Natural killer cell (primary cell): ENCODE results near the gene LTA. TPM values are rescaled to one million over a fixed set of nuclear protein-coding genes. Genes with fewer than 3 reads are reported as not detected.
A peak's percentile ranks its signal among the peaks of the same experiment; 100 is the strongest.

Experiments
- ATAC-seq, 3 donors: fragments of 150-1000 bp in 2 of 3; fragments of 200-7000 bp in 1 of 3; cut with Tn5 transposase; 1 replicate in 1 of 3; 2 replicates in 2 of 3; pipeline ENCODE4 v1.10.0; 2021; ENCODE audit warnings: mild to moderate bottlenecking in 2 of 3, moderate library complexity in 2 of 3
- DNase-seq, 2 donors: peaks; one replicate each; pipeline versions ENCODE4 v3.0.0 to v3.0.0-alpha.2; 2013 to 2021; ENCODE audit warnings: mixed read lengths in 1 of 2
- H3K27ac ChIP-seq: one replicate; pipeline ENCODE4 v1.5.1; 2013; ENCODE audit warnings: mild to moderate bottlenecking, low read length
- H3K27me3 ChIP-seq: one replicate; pipeline ENCODE4 v1.6.1; 2013; ENCODE audit warnings: low read length; ENCODE audit not compliant: control insufficient read depth, insufficient read depth
- H3K36me3 ChIP-seq: one replicate; pipeline ENCODE4 v1.6.1; 2013; ENCODE audit warnings: low read length; ENCODE audit not compliant: control insufficient read depth, insufficient read depth
- H3K4me1 ChIP-seq: one replicate; pipeline ENCODE4 v1.6.1; 2013; ENCODE audit warnings: low read length; ENCODE audit not compliant: control insufficient read depth, insufficient read depth
- H3K4me3 ChIP-seq: one replicate; pipeline ENCODE4 v1.5.1; 2013; ENCODE audit warnings: low read length
- H3K9me3 ChIP-seq: one replicate; pipeline ENCODE4 v1.6.1; 2013; ENCODE audit warnings: low read length; ENCODE audit not compliant: control insufficient read depth, insufficient read depth
- H3K27ac Mint-ChIP-seq, 2 donors: one replicate each; pipeline ENCODE4 v1.8.0; 2022; ENCODE audit warnings: mild to moderate bottlenecking in 2 of 2, mixed read lengths in 2 of 2, moderate library complexity in 1 of 2
- H3K27me3 Mint-ChIP-seq, 2 donors: one replicate each; pipeline ENCODE4 v1.8.0; 2022; ENCODE audit warnings: low read depth in 2 of 2, mixed read lengths in 2 of 2
- H3K36me3 Mint-ChIP-seq: one replicate; pipeline ENCODE4 v1.8.0; 2022; ENCODE audit warnings: mixed read lengths
- H3K4me1 Mint-ChIP-seq, 2 donors: one replicate each; pipeline ENCODE4 v1.8.0; 2022; ENCODE audit warnings: mixed read lengths in 2 of 2
- H3K4me3 Mint-ChIP-seq: one replicate; pipeline ENCODE4 v1.8.0; 2022; ENCODE audit warnings: mild to moderate bottlenecking, moderate library complexity, mixed read lengths
- H3K9me3 Mint-ChIP-seq, 2 donors: one replicate each; pipeline ENCODE4 v1.8.0; 2022; ENCODE audit warnings: mixed read lengths in 2 of 2
- CTCF ChIP-seq: fragments of 200-600 bp; IDR thresholded peaks from one replicate; pipeline ENCODE4 v1.8.0; 2022; ENCODE audit warnings: antibody characterized with exemption
- WGBS: methylation state at CpG from one replicate; pipeline ENCODE4 v1.1.7; 2013; ENCODE audit warnings: missing lambda C conversion rate; ENCODE audit not compliant: insufficient coverage; 5-methylcytosine and 5-hydroxymethylcytosine counted together
- intact Hi-C: fragments of 100-400 bp; cut with micrococcal nuclease; formaldehyde crosslinking; loops from one replicate; pipeline ENCODE4 v1.14.2; 2022
- total RNA-seq, 4 donors: library from RNA; stranded (reverse); fragments of 120-200 nt in 1 of 4; gene quantifications; one replicate each; pipeline versions ENCODE4 v1.2.3 to v1.2.4, GENCODE V29; 2013 to 2022

Gene LTA
- total RNA-seq, 3 donors from 2014 or later (not counting 1 experiment from before 2014, with no cell fraction given), result 7.6 to 13.1 (median 8.7) TPM

- WGBS, result 46% methylated on average over 6 of the region's 8 CpGs
- H3K27me3 Mint-ChIP-seq, result no peaks in the 10 kb centered on the region
Observed at GRCh38 chr6:31575952-31576685, 4.0 kb downstream of the LTA start.

GRCh38 chr6:31576897-31577578 is 4.9 kb downstream of the LTA start:
- Mint-ChIP-seq H3K27ac (peak overlapping the region; percentile 95 to 99), H3K36me3 (no peaks in the 10 kb centered on the region), H3K27me3 (no peaks in the 10 kb centered on the region), H3K4me1 (peaks cover 85 to 95% of the 10 kb centered on the region in 2 donors), H3K9me3 (no peaks in the 10 kb centered on the region), H3K4me3 (peak overlapping the region; percentile 84)
- 47% methylated on average over 18 of the region's 19 CpGs for WGBS
- no peak for TF ChIP-seq CTCF
- Histone ChIP-seq H3K4me3 (peak overlapping the region; percentile 42), H3K27ac (peak overlapping the region; percentile 94), H3K4me1 (peaks cover 89% of the 10 kb centered on the region), H3K27me3 (no peaks in the 10 kb centered on the region), H3K36me3 (peaks cover 10% of the 10 kb centered on the region), H3K9me3 (no peaks in the 10 kb centered on the region)
- DNase-seq (peak in 1 of 2 donors; percentile 75), ATAC-seq (peak; percentile 11 to 38 (median 36))
- intact Hi-C loops, result no loop called here

More at GRCh38 chr6:31575952-31576685, 4.0 kb downstream of the LTA start:
- peaks cover 95% of the 10 kb centered on the region for H3K4me1 ChIP-seq
- ATAC-seq (no peak), DNase-seq (peak in 1 of 2 donors; percentile 39)
- peak overlapping the region; percentile 94 for H3K27ac ChIP-seq
- H3K36me3 ChIP-seq, result peaks cover 10% of the 10 kb centered on the region
- Mint-ChIP-seq H3K36me3 (no peaks in the 10 kb centered on the region), H3K4me1 (peaks cover 83 to 92% of the 10 kb centered on the region in 2 donors), H3K27ac (peak overlapping the region; percentile 95 to 99), H3K4me3 (peak overlapping the region; percentile 84), H3K9me3 (no peaks in the 10 kb centered on the region)
- H3K4me3 ChIP-seq, result peak overlapping the region; percentile 42
- no peaks in the 10 kb centered on the region for H3K9me3 ChIP-seq
- TF ChIP-seq CTCF, result no peak
- intact Hi-C loops, result no loop called here
- no peaks in the 10 kb centered on the region for H3K27me3 ChIP-seq

GRCh38 chr6:31577579-31577966 is 5.5 kb downstream of the LTA start:
- Histone ChIP-seq H3K4me1 (peaks cover 89% of the 10 kb centered on the region), H3K4me3 (peak overlapping the region; percentile 42), H3K36me3 (peaks cover 10% of the 10 kb centered on the region), H3K27me3 (no peaks in the 10 kb centered on the region), H3K9me3 (no peaks in the 10 kb centered on the region), H3K27ac (peak overlapping the region; percentile 94)
- peak in 1 of 2 donors; percentile 6 for DNase-seq
- Mint-ChIP-seq H3K36me3 (no peaks in the 10 kb centered on the region), H3K9me3 (no peaks in the 10 kb centered on the region), H3K27ac (peak overlapping the region; percentile 95 to 99), H3K27me3 (no peaks in the 10 kb centered on the region), H3K4me3 (peak overlapping the region; percentile 84), H3K4me1 (peaks cover 85 to 95% of the 10 kb centered on the region in 2 donors)
- no peak for TF ChIP-seq CTCF
- 62% methylated on average over 2 of the region's 3 CpGs for WGBS
- intact Hi-C loops, result no loop called here
- ATAC-seq, result no peak
